Left ventricle myocardium inferior (tissue), 1 donor: ENCODE measurements around the gene MAP1B. TPM values are rescaled to one million over a fixed set of nuclear protein-coding genes. Genes with fewer than 3 reads are reported as not detected.

Experiments
- DNase-seq: peaks from one replicate; pipeline ENCODE4 v3.0.0-alpha.2; 2020
- H3K27ac ChIP-seq: fragments of 200-600 bp; replicated peaks from 2 replicates; pipeline ENCODE4 v1.8.0; 2021
- H3K27me3 ChIP-seq: fragments of 200-600 bp; 2 replicates; pipeline ENCODE4 v1.8.0; 2021; ENCODE audit warnings: low read depth
- H3K36me3 ChIP-seq: fragments of 200-600 bp; 2 replicates; pipeline ENCODE4 v1.8.0; 2021
- H3K4me1 ChIP-seq: fragments of 200-600 bp; 2 replicates; pipeline ENCODE4 v1.8.0; 2021
- H3K4me3 ChIP-seq: fragments of 200-600 bp; 2 replicates; pipeline ENCODE4 v1.8.0; 2021; ENCODE audit warnings: mild to moderate bottlenecking, moderate library complexity
- H3K9me3 ChIP-seq: fragments of 200-600 bp; replicated peaks from 2 replicates; pipeline ENCODE4 v1.8.0; 2021
- intact Hi-C: fragments of 100-400 bp; cut with micrococcal nuclease; formaldehyde crosslinking; loops from one replicate; pipeline ENCODE4 v1.11.0; 2022
- total RNA-seq: library from RNA; stranded (reverse); fragmentation: NEBNext Ultra II Directional; extraction: Animal tissue kit (Norgen Biotek cat#: 25700); gene quantifications from one replicate; pipeline ENCODE4 v1.2.1, GENCODE V29; 2021
- TF ChIP-seq, protein P1 (sequence below): fragments of 200-600 bp; IDR thresholded peaks from 2 replicates; pipeline ENCODE4 v1.8.0; 2021; ENCODE audit warnings: antibody characterized with exemption, mild to moderate bottlenecking, borderline replicate concordance
- donor health status: DM: no; HTN: yes; CAD: no; lungs with severe emphysema.

MAP1B gene
- total RNA-seq, 1 donor from 2014 or later = 73.2 TPM

GRCh38 chr5:72066705-72067107 lies 40.6 kb upstream of the MAP1B start:
- H3K36me3 ChIP-seq = no peaks in the 10 kb centered on the region
- H3K4me1 ChIP-seq = no peaks in the 10 kb centered on the region
- no peak overlapping the region for H3K4me3 ChIP-seq
- no peak for DNase-seq
- intact Hi-C loops = no loop called here
- H3K9me3 ChIP-seq = no peaks in the 10 kb centered on the region
- H3K27me3 ChIP-seq = peaks cover 14% of the 10 kb centered on the region
- H3K27ac ChIP-seq = no peak overlapping the region
- TF ChIP-seq, protein P1, sequence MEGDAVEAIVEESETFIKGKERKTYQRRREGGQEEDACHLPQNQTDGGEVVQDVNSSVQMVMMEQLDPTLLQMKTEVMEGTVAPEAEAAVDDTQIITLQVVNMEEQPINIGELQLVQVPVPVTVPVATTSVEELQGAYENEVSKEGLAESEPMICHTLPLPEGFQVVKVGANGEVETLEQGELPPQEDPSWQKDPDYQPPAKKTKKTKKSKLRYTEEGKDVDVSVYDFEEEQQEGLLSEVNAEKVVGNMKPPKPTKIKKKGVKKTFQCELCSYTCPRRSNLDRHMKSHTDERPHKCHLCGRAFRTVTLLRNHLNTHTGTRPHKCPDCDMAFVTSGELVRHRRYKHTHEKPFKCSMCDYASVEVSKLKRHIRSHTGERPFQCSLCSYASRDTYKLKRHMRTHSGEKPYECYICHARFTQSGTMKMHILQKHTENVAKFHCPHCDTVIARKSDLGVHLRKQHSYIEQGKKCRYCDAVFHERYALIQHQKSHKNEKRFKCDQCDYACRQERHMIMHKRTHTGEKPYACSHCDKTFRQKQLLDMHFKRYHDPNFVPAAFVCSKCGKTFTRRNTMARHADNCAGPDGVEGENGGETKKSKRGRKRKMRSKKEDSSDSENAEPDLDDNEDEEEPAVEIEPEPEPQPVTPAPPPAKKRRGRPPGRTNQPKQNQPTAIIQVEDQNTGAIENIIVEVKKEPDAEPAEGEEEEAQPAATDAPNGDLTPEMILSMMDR = no peak

GRCh38 chr5:72067682-72068470 lies 39.4 kb upstream of the MAP1B start:
- TF ChIP-seq, protein P1 = no peak
- no peak for DNase-seq
- Histone ChIP-seq H3K4me3 (no peak overlapping the region), H3K36me3 (no peaks in the 10 kb centered on the region), H3K27me3 (peaks cover 8% of the 10 kb centered on the region), H3K4me1 (no peaks in the 10 kb centered on the region), H3K27ac (no peak overlapping the region), H3K9me3 (no peaks in the 10 kb centered on the region)
- intact Hi-C loops = no loop called here

- intact Hi-C loops = no loop called here
- H3K27ac ChIP-seq = no peak overlapping the region
- no peaks in the 10 kb centered on the region for H3K4me1 ChIP-seq
- H3K4me3 ChIP-seq = no peak overlapping the region
- TF ChIP-seq, protein P1 = no peak
- H3K27me3 ChIP-seq = peaks cover 5% of the 10 kb centered on the region
- no peaks in the 10 kb centered on the region for H3K9me3 ChIP-seq
- no peak for DNase-seq
- no peaks in the 10 kb centered on the region for H3K36me3 ChIP-seq
Observed at GRCh38 chr5:72070529-72070928, 36.7 kb upstream of the MAP1B start.

- H3K4me1 ChIP-seq = no peaks in the 10 kb centered on the region
- DNase-seq = no peak
- no peaks in the 10 kb centered on the region for H3K9me3 ChIP-seq
- no peak overlapping the region for H3K4me3 ChIP-seq
- H3K36me3 ChIP-seq = no peaks in the 10 kb centered on the region
- TF ChIP-seq, protein P1 = no peak
- no peaks in the 10 kb centered on the region for H3K27me3 ChIP-seq
- intact Hi-C loops = no loop called here
- no peak overlapping the region for H3K27ac ChIP-seq
Observed at GRCh38 chr5:72071906-72072305, 35.4 kb upstream of the MAP1B start.

GRCh38 chr5:72074251-72074650 lies 33.0 kb upstream of the MAP1B start:
- intact Hi-C loops = no loop called here

More at GRCh38 chr5:72074251-72074650, 33.0 kb upstream of the MAP1B start:
- TF ChIP-seq, protein P1 = no peak
- Histone ChIP-seq H3K9me3 (no peaks in the 10 kb centered on the region), H3K36me3 (no peaks in the 10 kb centered on the region), H3K4me3 (no peak overlapping the region), H3K27me3 (peaks cover 3% of the 10 kb centered on the region), H3K27ac (no peak overlapping the region), H3K4me1 (no peaks in the 10 kb centered on the region)
- no peak for DNase-seq
